Sigmoid colon (tissue), 4 donors: ENCODE results near the gene WASHC4.

Source experiments
- CTCF ChIP-seq, 4 experiments: fragments of 450-650 bp in 3 of 4; fragments of 200-600 bp in 1 of 4; IDR thresholded peaks; one replicate each; pipeline ENCODE4 v1.5.1; 2016 to 2019; ENCODE audit warnings: antibody characterized with exemption in 4 of 4, mild to moderate bottlenecking in 3 of 4, moderate library complexity in 2 of 4
- EP300 ChIP-seq, 4 donors: sonication (generic); formaldehyde crosslinking; IDR thresholded peaks; one replicate each; pipeline ENCODE4 v1.6.1; 2017; ENCODE audit warnings: antibody characterized with exemption in 4 of 4
- POLR2A ChIP-seq, 2 donors: fragments of 450-650 bp; IDR thresholded peaks; one replicate each; pipeline ENCODE4 v1.6.1; 2016; ENCODE audit warnings: antibody characterized with exemption in 2 of 2, mild to moderate bottlenecking in 2 of 2, moderate library complexity in 2 of 2

DNA sequence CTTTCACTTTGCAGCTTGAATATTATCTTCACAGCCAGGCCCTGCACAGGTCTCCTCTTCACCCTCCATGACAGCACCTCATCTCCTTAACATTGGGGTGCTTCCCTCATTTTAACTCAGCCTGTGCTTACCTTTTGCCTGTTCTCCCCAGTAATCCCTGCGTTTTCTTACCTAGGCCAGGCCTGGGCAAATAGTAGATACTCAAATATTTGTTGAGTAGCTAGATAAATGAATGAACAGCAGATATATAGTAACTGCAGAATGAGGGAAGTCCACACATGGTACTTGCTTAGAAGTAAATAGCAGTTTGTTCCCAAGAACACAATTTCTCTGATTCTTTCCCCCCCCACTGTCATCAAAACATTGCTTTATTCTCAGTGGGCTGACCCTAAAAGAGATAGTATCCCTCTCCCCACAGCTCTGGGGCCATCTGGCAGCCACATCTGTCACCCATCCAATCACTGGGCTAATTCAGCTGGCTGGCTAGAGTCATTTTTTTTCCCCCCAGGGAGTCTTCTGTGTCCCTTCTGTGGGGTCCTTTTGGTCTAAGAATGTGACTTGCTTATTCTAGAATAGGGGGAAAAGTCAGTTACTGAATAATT lies 85.2 kb downstream of the WASHC4 start:
- TF ChIP-seq POLR2A (IDR thresholded peaks at IDR 0.05) (no peak), CTCF (IDR thresholded peaks at IDR 0.05) (no peak), EP300 (IDR thresholded peaks at IDR 0.05) (no peak)
